Measurements from ENCODE around the gene TRAPPC12.
A peak's percentile ranks its signal among the peaks of the same experiment; 100 is the strongest.
"Not testable (repeated sequence)": the region's sequence is repeated elsewhere in the genome, so short reads cannot be mapped to it uniquely, and the experiment has no call there.

The TRAPPC12 gene

DNA sequence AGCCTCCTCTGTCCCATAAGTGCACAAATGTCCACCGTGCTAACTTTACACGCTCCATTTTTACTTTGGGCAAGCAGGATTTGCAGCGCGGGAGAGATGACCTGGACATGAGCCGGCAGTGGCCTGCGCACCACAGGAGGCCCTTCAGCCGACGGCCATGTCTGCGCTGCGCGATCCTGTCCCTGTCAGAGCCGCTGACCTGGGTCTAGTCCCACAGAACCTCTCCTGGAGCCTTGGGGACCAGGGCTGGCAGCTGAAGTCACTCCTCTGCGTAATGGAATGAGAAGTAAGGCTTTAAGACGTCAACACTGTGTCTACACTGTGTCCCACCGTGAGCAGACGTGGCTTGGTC, 110.2 kb downstream of the TRAPPC12 start:
- H3K9me3 ChIP-seq (ENCODE audit: severe bottlenecking): peaks cover 33% of the 10 kb centered on the region
- TF ChIP-seq, protein P1, sequence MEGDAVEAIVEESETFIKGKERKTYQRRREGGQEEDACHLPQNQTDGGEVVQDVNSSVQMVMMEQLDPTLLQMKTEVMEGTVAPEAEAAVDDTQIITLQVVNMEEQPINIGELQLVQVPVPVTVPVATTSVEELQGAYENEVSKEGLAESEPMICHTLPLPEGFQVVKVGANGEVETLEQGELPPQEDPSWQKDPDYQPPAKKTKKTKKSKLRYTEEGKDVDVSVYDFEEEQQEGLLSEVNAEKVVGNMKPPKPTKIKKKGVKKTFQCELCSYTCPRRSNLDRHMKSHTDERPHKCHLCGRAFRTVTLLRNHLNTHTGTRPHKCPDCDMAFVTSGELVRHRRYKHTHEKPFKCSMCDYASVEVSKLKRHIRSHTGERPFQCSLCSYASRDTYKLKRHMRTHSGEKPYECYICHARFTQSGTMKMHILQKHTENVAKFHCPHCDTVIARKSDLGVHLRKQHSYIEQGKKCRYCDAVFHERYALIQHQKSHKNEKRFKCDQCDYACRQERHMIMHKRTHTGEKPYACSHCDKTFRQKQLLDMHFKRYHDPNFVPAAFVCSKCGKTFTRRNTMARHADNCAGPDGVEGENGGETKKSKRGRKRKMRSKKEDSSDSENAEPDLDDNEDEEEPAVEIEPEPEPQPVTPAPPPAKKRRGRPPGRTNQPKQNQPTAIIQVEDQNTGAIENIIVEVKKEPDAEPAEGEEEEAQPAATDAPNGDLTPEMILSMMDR (IDR thresholded peaks at IDR 0.05; ENCODE audit: low read depth, low read length): no peak
- DNase-seq: no peak
- H3K4me3 ChIP-seq (ENCODE audit: low read depth, low read length): no peak overlapping the region
- H3K27ac ChIP-seq: no peak overlapping the region
- no peaks in the 10 kb centered on the region for H3K27me3 ChIP-seq (ENCODE audit: insufficient read depth, low read depth, severe bottlenecking)
- peaks cover 12% of the 10 kb centered on the region for H3K36me3 ChIP-seq

DNA sequence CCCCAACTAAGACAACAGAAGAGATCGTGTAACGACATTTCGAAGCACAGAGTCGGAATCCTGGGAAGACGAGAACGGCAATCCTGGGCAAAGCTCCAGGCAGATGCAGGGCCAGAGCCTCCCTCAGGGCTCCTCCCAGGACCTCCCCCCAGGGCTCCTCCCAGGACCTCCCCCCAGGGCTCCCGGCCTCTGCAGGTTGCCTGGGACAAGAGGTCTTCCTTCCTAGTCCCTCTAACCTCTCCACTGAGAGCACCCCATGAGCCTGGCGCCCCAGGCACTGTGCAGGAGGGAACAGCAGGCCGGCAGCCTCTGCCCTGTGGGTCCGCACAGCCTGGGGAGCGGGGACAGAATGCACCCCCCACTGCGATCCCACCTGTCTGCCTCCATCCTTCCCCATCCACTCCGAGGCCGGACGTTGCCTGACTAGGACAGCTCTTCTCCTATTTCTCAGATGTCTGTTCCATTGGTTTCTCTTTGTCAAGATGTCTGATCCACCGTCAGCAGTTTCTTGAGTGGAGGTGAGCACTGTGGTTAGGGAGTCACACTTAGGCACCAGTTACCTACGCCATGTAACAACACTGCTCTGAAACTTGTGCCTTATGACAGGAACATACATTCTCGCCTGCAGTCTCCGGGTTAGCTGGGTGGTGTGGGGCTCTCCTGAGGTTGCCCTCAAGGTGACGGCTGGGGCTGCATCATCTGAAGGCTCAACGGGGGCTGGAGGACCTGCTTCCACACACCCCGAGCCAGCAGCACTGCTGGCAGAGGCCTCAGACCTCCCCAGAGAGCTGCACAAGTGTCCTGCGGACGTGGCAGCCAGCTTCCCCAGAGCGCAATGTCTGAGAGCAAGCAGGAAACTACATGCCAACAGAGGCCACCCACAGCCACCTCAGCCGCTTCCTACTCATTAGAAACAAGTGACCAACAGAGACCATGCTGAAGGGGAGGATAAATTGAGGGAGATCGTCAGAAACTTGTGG, 111.0 kb downstream of the TRAPPC12 start:
- no peaks in the 10 kb centered on the region for H3K27me3 ChIP-seq (ENCODE audit: insufficient read depth, low read depth, severe bottlenecking)
- no peak overlapping the region for H3K4me3 ChIP-seq (ENCODE audit: low read depth, low read length)
- H3K9me3 ChIP-seq (ENCODE audit: severe bottlenecking): peaks cover 27% of the 10 kb centered on the region
- TF ChIP-seq, protein P1 (IDR thresholded peaks at IDR 0.05; ENCODE audit: low read depth, low read length): no peak
- peaks cover 12% of the 10 kb centered on the region for H3K36me3 ChIP-seq
- no peak overlapping the region for H3K27ac ChIP-seq
- no peak for DNase-seq

DNA sequence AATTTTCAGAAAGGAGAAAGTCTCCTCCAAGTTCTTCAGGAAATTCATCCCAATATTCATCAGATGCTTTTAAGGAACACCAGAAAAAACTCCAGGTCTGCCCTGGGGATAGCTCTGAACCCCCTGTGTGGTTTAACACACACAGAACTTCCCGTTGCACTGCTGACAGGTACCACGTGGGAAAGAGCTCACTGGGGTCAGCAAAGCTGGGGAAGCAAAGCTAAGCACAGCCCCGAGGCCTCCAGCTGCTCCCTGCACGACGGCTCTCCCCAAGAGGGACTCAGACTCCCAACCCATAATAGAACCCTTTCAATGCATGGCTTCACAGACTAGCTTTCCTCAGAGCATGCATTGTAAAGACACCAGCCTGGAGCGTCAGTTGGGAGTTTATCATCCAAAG, 111.8 kb downstream of the TRAPPC12 start:
- Histone ChIP-seq H3K36me3 (peaks cover 12% of the 10 kb centered on the region), H3K4me3 (ENCODE audit: low read depth, low read length) (no peak overlapping the region), H3K27me3 (ENCODE audit: insufficient read depth, low read depth, severe bottlenecking) (no peaks in the 10 kb centered on the region), H3K27ac (no peak overlapping the region), H3K9me3 (ENCODE audit: severe bottlenecking) (peaks cover 18% of the 10 kb centered on the region)
- DNase-seq: no peak
- TF ChIP-seq, protein P1 (IDR thresholded peaks at IDR 0.05; ENCODE audit: low read depth, low read length): no peak

DNA sequence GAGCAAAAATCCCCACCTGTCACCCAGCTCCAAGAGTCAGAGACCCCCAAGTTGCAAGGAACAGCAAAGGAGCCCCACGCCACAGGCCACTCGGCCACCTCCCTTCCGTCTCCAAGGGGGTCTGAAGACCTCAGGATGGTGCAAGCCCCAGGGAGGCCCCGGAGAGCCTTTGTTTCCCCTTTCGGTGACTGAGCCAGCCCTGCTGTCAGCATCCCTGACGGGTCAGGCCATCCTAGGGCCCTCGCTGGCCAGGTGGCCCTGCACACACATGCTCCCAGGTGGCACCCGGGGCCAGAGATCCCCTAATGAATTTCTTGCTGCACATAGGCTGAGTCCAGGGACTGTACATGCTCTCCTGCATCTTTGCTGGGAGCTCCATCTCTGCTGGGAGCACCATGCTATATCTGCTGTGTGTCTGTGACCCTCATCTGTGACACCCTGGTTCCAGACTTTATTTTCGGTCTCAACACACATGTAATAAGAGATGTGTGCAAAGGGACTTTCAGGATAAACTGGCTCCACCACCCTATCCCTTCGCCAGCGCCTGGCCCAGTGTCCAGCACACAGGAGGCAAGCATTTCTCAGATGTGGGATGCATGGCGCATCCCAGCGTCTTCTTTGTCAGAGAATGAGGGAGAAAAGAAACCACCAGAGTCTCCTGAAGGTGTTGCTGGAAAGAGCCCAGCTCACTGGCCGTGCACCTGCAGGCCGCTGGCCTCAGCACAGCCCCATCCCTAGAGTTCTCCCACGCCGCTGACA, 112.4 kb downstream of the TRAPPC12 start:
- Histone ChIP-seq H3K36me3 (peaks cover 14% of the 10 kb centered on the region), H3K4me3 (ENCODE audit: low read depth, low read length) (no peak overlapping the region), H3K9me3 (ENCODE audit: severe bottlenecking) (peaks cover 12% of the 10 kb centered on the region), H3K27me3 (ENCODE audit: insufficient read depth, low read depth, severe bottlenecking) (no peaks in the 10 kb centered on the region), H3K27ac (no peak overlapping the region)
- TF ChIP-seq, protein P1 (IDR thresholded peaks at IDR 0.05; ENCODE audit: low read depth, low read length): no peak
- DNase-seq: no peak

DNA sequence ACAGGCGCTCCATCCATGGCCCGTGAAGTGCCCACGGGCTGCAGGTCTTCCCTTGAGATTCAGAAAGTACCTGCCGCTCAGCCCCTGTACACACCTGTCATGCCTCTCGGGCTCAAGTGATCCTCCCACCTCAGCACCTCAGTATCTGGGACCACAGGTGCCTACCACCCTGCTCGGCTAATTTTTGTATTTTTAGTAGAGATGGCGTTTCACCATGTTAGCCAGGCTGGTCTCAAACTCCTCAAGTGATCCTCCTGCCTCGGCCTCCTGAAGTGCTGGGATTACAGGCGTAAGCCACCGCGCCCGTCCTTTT, 112.9 kb downstream of the TRAPPC12 start:
- not testable (repeated sequence) for H3K9me3 ChIP-seq (ENCODE audit: severe bottlenecking); H3K4me3 ChIP-seq (ENCODE audit: low read depth, low read length); H3K27ac ChIP-seq; DNase-seq; H3K27me3 ChIP-seq (ENCODE audit: insufficient read depth, low read depth, severe bottlenecking)
- H3K36me3 ChIP-seq: peaks cover 18% of the 10 kb centered on the region

DNA sequence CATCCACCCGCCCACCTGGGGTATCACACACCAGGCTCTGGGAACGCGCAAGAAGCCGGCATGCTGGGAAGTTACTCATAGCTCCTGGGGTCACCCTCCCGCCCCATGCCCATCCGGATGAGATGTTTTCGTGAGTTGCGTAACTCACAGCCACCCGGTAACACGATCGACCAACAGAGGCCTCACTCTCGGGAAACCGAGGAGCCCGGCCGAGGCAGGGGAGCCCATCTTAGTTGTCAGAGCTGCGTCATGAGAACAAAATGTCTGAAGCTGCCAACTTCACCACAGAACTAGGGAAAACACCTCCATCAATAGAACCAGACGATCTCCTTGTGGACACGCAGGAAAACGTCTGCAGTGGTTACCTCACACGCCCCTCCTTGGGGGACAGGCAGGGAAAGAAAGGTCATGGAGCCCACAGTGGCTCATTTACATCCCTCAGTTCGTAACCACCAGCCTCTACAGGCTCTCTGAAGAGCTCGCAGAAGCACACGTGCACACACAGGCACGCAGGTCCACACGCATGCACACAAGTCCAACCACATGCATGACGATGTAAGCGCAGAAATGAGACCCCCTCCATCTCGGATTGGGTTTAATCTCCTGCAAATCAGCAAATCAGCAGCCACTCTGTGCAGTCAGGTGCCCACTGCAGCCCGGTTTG, 113.6 kb downstream of the TRAPPC12 start:
- TF ChIP-seq, protein P1 (IDR thresholded peaks at IDR 0.05; ENCODE audit: low read depth, low read length): no peak
- Histone ChIP-seq H3K27me3 (ENCODE audit: insufficient read depth, low read depth, severe bottlenecking) (no peaks in the 10 kb centered on the region), H3K36me3 (peaks cover 24% of the 10 kb centered on the region), H3K4me3 (ENCODE audit: low read depth, low read length) (peak overlapping the region; percentile 46), H3K9me3 (ENCODE audit: severe bottlenecking) (peaks cover under 1% of the 10 kb centered on the region), H3K27ac (peak overlapping the region; percentile 38)
- DNase-seq: no peak

Data from WERI-Rb-1 (cell line).